HG03045 (cell line): Measurements from ENCODE around the gene STK32A.

Experiments
- ATAC-seq: cut with Tn5 transposase; IDR thresholded peaks from one replicate; pipeline ENCODE4 v1.9.1; 2021; ENCODE audit warnings: mild to moderate bottlenecking, moderate library complexity; ENCODE audit not compliant: unreplicated experiment

The STK32A gene

GRCh38 chr5:147248561-147248960, 13.7 kb downstream of the STK32A start:
- no peak for ATAC-seq

- ATAC-seq = no peak
Measured at GRCh38 chr5:147259837-147260236, 25.0 kb downstream of the STK32A start.

DNA sequence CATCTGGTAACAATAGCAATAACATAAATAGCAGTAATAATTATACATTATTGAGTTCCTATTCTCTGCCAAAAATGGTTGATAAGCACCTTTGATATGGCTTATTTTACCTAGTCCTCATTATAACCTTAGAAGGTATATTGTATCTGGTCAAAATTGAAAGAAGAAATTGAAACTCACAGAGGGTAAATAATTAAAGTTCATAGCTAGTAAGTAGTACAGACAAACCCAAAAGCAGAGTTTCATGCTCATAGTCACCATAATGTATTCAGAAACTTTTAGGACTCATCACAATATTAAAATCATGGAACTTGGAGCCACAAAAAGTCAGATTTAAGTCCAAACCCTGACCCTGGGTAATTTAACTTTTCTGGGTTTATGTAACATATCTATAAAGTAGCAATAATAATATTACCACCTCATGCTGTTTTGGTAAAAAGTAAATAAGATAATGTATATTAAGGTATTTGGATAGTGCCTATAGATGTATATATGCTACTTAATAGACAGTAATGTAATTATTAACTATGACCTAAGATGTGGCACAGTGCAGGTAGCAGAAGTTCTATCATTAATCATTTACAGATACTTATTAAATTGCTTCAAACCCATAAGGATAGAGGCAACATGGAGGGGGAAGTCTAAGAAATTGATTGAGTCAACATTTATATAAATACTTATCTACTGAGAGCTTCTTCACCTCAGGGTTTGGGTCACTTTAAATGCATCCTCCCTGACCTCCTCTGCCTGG, 32.4 kb downstream of the STK32A start:
- no peak for ATAC-seq

DNA sequence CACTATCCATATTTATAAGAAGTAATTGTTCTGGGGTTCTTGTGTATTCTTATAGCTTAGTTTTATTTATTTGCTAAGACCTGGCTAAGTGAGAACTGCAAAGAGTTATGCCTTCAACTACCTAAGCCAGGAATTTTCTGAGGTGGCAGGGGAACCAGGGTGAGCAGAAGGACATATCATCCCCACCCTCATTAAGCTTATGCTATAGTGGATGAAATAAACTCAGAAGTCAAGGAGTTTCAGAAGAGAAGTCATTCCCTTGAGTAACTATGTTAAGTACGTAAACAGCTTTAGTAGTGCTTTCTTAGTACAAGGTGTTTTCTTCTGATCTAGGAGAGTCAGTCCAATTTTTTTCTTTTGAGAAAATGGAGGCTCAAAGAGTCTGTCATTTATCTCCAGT, 41.7 kb downstream of the STK32A start:
- ATAC-seq = no peak

- ATAC-seq = no peak
Measured at GRCh38 chr5:147286296-147286695, 51.5 kb downstream of the STK32A start.

- ATAC-seq = no peak
Measured at GRCh38 chr5:147287110-147287509, 52.3 kb downstream of the STK32A start.

DNA sequence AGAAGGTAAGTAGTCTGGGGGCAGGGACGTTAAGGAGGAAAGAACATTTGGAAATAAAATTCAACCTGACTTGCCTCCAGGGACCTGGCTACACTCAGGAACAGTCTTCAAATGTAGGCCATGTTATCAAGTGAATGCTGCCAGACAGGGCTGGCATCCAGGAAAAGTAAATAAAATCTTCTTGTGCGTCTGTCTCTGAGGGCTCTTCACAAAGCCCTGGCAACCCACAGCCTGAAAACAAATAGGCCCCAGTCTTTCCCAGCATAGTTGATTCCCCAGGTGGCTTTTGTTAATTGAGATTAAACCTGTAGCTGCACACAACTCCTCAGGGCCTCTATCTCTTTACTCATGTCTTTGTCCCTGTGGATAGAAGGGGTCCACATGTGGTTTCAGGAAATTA, 55.4 kb downstream of the STK32A start:
- no peak for ATAC-seq

DNA sequence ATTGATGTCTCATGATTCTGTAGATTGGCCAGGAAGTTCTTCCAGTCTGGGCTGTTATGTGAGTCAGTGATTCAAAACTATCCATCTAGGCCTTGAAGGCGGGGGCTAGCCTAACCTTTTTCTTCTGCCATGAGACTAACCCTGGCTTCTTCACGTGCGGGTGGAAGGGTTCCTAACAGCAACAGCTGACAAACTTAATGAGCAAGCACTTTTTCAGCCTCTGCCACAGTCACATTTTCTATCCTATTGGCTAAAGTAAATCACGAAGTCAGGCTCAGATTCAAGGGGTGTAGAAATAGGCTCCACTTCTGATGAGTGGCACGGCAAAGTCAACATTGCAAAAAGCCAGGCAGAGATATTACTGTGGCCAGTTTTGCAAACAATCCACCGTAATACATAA, 68.4 kb downstream of the STK32A start:
- ATAC-seq = no peak

- ATAC-seq = no peak
Measured at GRCh38 chr5:147303976-147304375, 69.2 kb downstream of the STK32A start.

DNA sequence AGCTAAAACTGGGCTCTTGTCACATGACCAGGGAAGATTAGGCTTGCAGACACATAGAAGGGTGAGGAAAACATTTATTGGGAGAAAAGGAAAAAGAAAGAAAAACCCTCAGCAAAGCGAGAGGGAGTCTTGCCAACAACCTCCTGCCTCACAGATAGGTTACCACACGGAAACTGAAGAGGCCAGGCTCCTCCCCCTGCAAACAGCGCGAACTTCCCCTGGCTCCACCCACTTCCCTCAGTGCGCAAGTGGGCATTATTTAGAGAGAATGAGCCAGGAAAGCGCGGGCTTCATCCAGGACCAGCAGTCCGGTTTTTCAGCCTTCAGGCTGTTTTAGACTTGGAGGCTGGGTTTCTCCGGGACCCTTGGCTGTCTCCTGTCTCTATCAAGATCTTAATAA, 70.3 kb downstream of the STK32A start:
- no peak for ATAC-seq

DNA sequence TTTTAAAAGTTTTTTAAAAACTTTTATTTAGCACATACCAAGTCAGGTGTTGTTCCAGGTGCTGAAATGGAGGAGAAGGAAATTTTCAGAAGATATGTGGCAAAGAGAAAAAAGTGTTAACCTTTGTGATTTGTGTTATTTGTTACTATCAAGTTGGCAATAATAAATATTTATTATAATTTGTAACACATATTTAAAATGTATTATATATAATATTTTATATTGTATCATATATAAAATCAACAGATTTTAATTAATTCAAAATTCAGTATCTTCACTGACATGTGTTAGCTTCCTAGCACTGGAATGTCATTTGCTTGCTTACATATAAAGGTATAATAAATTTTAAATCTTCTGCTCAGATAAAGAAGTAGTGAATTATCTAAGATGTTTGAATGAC, 71.5 kb downstream of the STK32A start:
- ATAC-seq = no peak

- no peak for ATAC-seq
Measured at GRCh38 chr5:147307170-147307569, 72.3 kb downstream of the STK32A start.

DNA sequence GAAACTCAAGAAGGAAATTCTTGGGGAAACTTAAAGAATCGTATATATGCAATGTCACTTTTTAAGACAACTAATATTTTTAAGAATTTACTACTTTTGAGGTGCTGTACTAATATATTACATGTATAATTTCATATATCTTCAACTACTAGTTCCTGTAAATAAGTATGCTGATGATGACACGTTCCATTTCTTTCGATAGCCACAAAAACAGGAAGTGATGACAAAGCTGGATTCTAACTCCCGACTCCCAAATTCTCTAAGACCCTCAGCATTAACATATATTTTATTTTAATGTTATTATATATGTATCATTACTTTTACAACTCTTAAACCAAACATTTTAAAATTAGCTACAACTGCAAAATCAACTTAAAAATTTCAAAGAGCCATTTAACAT, 74.8 kb downstream of the STK32A start:
- no peak for ATAC-seq

DNA sequence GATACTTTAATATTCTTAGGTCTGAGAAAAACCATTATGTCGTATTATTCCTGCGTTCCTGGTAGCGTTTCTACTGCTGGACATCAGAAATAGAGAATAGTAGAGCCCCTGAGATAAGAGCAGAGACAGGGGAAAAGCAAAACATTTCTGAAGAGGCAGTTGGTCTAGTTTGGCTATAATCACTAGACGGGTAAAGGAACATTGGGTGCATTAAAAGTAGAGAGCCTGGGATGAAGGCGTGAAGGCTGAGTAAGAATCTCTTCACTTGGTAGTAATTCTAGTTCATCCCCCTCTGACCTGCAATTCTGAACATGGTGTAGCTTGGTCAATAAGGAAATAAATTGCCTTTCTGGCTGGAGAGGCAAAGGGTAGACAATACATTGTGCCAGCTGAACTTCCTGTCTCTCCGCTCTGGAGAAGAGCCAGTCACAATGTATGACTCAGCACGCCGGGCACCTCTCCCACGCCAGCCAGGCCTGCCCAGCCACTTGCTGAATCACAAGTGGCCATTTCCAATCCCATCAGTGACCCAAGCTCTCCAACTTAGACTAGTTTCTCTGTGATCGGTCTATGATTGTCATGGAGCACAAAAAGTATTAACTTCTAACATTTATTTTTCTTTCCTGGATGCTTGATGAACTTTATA, 75.4 kb downstream of the STK32A start:
- ATAC-seq = no peak

GRCh38 chr5:147317978-147318684, 83.3 kb downstream of the STK32A start:
- no peak for ATAC-seq

DNA sequence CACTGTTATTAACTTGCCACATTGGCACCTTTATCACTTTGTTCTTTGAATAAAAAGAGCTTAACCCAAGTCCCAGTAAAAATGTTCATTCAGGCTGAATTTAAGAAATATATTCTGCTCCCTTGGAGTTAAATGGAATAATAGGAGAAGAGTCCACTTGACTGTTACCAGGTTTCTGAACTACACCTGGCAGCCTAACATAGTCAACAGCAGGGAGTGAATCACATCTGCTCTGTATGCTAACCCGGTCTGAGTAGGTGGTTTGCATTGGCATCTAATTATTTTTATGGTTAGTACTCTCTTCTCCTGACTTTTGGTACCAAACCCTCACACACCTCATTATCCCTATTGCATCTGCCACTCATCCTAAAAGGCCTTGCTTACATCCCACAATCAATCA, 86.7 kb downstream of the STK32A start:
- no peak for ATAC-seq

DNA sequence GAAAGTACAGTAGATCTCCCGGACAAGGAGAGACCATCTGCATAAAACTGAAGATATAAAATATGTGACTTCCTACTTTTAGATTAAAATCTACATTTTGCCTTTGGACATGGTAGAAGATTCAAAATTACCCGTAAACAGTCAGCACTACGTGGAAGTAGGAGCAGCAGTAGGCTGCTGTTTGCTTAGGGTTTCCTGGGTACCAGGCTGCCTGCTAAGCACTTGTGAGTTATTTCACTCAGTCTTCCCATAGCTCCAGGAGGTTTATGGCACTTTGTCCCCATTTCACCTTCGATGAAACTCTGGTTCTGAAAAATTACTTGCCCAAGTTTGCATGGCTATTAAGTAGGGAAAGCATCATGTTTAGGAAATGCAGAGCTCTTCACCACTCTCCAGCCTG, 92.6 kb downstream of the STK32A start:
- ATAC-seq = no peak

DNA sequence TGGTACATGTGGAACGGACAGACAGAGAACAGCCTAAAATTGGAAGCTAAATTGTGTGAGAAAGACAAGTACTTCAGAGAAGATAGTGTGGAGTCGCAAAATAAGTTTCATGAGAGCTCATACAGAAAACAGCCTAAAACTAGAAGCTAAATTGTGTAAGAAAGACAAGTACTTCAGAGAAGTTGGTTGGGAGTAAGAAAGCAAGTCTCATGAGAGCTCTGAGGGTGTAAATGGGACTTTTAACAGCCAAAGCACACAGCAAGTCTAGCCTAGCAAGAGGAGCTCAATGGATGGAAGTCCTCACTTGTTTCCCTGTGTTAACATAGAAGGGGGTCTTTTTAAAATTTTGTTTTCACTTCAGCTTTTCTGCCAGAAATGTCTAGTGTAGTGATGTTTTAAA, 93.1 kb downstream of the STK32A start:
- no peak for ATAC-seq

- ATAC-seq = no peak
Measured at GRCh38 chr5:147332658-147333057, 97.8 kb downstream of the STK32A start.

DNA sequence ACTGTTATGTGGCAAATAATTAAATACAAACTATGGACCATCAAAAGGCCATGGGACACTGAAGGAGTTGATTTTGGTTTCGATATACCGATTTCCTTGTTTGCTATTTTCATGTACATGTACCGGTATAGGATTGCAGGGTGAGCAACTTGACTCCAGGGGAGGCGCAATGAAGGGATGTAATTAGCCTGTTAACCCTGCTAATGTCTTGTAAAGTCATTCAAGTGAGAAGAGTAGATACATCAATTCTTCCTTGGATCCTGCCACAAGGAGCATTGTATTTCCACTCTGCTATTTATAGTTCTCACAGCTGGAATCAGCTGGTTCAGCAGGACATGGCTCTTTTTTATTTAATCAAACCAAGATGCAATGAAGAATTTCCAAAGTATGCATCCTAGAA, 102.0 kb downstream of the STK32A start:
- ATAC-seq = no peak

- no peak for ATAC-seq
Measured at GRCh38 chr5:147339313-147339712, 104.5 kb downstream of the STK32A start.

- no peak for ATAC-seq
Measured at GRCh38 chr5:147340941-147341340, 106.1 kb downstream of the STK32A start.
